ENCODE results near the gene EBP. TPM values are rescaled to one million over a fixed set of nuclear protein-coding genes. Genes with fewer than 3 reads are reported as not detected.
"Not testable (repeated sequence)": the region's sequence is repeated elsewhere in the genome, so short reads cannot be mapped to it uniquely, and the experiment has no call there.

EBP gene
- total RNA-seq, 1 experiment from 2014 or later = 39.8 TPM

- no peak for DNase-seq (ENCODE audit: extremely low read depth, low read depth)
Measured at GRCh38 chrX:48492293-48492910, 29.2 kb upstream of the EBP start.

DNA sequence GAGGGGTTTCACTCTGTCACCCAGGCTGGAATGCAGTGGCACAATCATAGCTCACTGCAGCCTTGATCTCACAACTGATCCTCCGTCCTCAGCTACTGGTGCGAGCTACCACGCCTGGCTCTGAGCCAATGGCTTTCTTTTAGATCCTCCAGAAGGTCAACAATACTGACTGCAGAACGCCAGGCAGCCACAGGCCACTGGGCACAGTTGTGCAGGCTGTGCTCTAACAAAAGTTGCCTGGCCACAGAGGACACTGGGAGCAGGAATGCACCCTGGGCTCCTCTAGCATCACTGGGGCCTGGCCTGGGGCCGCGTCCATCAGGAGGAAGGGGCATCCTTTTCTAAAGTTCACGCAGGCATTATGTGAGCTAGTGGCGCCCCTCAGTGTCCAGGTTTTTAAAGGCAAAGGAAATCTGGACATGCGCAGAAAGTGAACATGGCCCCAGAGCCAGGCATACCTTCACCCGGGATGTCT is 27.7 kb upstream of the EBP start:
- peak; percentile 38 for DNase-seq (ENCODE audit: extremely low read depth, low read depth)

GRCh38 chrX:48496660-48497059 is 24.9 kb upstream of the EBP start:
- DNase-seq (ENCODE audit: extremely low read depth, low read depth) = no peak

DNA sequence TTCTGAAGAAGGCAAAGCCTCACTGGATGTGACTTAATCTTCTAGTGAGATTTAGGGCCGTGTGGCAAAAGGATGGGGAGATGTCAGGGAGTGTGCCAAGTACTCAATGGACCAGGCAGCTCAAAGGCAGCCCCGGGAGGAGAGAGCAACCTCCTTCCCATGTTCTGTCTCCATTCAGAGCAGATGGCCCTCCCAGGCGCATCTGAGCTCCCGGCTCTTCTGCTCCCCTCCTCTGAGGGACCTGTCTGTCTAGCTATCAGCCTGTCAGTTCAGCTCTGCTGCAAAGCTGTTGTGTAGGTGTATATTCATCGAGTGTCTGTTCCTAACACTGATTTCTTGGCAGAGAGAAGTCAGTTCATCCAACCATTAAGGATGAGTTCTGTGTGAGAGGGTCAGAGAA is 23.7 kb upstream of the EBP start:
- DNase-seq (ENCODE audit: extremely low read depth, low read depth) = no peak

DNA sequence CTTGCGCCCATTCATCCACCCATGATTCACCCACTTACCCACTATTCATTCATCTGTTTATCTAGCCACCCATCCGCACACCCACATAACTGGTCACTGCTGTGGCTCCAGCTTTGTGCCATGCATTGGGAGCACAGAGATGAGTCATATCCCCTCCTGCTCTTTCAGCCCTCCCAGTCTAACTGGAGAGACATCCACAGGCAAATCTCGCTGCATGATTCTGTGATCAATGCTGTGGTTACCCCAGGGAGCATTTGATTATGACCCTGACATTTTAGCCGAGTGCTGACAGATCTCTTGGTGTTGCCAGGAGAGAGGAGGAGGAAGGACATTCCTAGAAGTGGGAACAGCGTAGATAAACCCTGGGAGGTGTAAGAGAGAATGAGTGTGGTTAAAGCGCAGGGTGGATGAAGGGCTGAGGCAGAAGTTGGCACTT is 23.2 kb upstream of the EBP start:
- DNase-seq (ENCODE audit: extremely low read depth, low read depth) = no peak

DNA sequence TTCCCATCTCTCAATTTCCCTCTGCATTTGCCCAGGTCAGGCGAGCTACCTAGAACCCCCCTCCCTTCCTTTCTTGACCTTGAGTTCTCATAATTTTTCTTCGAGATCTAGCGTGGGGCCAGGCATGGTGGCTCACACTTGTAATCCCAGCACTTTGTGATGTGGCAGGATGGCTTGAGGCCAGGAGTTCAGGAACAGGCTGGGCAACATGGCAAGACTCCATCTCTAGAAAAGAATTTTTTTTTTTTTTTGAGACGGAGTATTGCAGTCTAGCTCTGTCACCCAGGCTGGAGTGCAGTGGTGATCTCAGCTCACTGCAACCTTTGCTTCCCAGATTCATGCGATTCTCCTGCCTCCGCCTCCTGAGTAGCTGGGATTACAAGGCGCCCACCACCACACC is 17.3 kb upstream of the EBP start:
- DNase-seq (ENCODE audit: extremely low read depth, low read depth) = no peak

GRCh38 chrX:48505481-48505880 is 16.1 kb upstream of the EBP start:
- no peak for DNase-seq (ENCODE audit: extremely low read depth, low read depth)

GRCh38 chrX:48507246-48507645 is 14.4 kb upstream of the EBP start:
- no peak for DNase-seq (ENCODE audit: extremely low read depth, low read depth)

- DNase-seq (ENCODE audit: extremely low read depth, low read depth) = peak; percentile 59
Measured at GRCh38 chrX:48508400-48509244, 13.0 kb upstream of the EBP start, which contains the start of gene PORCN. PORCN (plus strand) TSS chrX:48508992; CDS start chrX:48509821, 829 bp downstream.

DNA sequence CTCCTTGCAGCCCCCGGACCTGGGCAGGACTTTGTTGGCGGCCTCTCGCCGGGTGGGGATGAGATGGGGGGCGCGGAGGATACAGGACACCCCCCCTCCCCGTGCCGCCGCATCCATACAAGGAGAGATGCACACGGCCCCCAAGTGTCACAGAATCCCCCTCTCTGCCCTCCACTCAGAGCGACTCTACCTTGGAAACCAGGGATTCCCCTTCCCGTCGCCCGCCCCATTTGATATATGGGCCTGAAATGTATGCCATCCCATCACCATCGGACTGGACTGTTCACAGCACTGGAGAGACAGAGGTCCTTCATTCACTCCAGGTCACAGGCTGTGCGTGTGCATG is 12.4 kb upstream of the EBP start:
- no peak for DNase-seq (ENCODE audit: extremely low read depth, low read depth)

GRCh38 chrX:48509619-48510018 is 12.0 kb upstream of the EBP start:
- DNase-seq (ENCODE audit: extremely low read depth, low read depth) = no peak

- DNase-seq (ENCODE audit: extremely low read depth, low read depth) = no peak
Measured at GRCh38 chrX:48511560-48511959, 10.0 kb upstream of the EBP start.

- no peak for DNase-seq (ENCODE audit: extremely low read depth, low read depth)
Measured at GRCh38 chrX:48512371-48512935, 9.2 kb upstream of the EBP start.

DNA sequence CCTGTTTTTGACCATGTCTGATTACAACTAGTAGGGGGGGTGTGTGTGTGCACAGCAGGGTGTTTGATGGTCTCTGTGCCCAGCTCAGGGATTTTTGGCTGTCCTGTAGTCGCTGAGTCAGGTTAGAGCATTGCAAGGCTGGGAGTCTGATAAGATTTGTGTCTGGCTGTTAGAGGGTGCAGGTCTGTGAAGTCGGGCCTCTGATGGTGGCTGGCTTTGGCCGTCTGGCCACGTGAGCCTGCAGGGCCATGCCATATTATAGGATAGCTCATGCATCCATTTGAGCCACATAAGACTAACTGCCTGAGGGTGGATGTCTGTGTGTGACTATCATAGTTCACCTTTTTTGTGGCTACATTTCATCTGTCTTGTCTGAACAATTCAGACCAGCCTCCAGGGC is 7.9 kb upstream of the EBP start:
- DNase-seq (ENCODE audit: extremely low read depth, low read depth) = no peak

DNA sequence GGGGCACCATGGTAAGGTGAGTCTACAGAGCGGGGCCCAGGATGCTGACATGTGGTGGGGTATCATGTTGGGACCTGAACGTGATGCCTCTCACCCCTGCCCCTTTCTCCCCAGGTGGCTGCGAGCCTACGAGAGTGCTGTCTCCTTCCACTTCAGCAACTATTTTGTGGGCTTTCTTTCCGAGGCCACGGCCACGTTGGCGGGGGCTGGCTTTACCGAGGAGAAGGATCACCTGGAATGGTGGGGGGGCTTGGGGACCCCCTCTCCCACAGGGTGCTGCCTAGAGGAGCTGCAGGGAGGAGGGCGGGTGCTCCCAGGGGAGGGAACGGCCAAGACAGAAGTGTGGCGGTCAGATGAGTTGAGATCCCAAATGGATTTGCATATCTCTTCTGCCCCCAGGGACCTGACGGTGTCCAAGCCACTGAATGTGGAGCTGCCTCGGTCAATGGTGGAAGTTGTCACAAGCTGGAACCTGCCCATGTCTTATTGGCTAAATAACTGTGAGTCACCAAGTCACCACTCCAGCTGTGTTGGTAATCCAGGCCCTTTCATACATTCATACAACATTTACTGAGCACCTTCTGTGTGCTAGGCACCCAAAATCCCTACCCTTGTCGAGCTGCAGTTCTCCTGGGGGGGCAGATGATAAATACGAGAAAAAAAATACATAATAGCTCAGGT is 7.3 kb upstream of the EBP start:
- DNase-seq (ENCODE audit: extremely low read depth, low read depth) = no peak

GRCh38 chrX:48514868-48515460 is 6.6 kb upstream of the EBP start:
- no peak for DNase-seq (ENCODE audit: extremely low read depth, low read depth)

DNA sequence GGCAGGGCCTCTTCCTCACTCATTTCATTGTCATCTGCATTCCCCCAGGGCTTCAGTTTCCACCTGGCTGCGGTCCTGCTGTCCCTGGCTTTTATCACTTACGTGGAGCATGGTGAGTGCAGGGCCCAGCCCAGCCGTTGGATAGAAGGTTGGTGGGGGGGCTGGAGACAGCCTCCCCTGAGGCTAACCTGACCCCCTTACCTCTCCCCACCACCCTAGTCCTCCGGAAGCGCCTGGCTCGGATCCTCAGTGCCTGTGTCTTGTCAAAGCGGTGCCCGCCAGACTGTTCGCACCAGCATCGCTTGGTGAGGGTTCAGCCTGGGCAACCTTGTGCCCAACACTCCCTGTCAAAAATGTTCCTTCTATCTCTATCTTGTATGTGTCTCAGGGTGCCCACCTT is 5.8 kb upstream of the EBP start:
- DNase-seq (ENCODE audit: extremely low read depth, low read depth) = no peak

GRCh38 chrX:48516285-48516684 is 5.3 kb upstream of the EBP start:
- no peak for DNase-seq (ENCODE audit: extremely low read depth, low read depth)

DNA sequence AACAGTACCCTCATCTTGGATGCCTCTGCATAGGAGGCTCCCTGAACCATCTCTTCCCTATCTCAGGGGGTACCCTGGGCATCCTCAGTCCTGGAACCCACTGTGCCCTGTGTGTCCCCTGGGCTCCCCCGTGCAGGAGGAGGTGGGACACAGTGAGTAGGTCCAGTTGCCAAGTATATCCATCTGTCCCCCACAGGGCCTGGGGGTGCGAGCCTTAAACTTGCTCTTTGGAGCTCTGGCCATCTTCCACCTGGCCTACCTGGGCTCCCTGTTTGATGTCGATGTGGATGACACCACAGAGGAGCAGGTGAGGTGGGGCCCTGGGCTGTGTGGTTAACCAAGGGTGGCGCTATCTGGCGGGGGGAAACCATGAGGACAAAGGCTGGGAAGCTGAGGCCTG is 4.6 kb upstream of the EBP start:
- no peak for DNase-seq (ENCODE audit: extremely low read depth, low read depth)

- not testable (repeated sequence) for DNase-seq (ENCODE audit: extremely low read depth, low read depth)
Measured at GRCh38 chrX:48519481-48519880, 2.1 kb upstream of the EBP start.

DNA sequence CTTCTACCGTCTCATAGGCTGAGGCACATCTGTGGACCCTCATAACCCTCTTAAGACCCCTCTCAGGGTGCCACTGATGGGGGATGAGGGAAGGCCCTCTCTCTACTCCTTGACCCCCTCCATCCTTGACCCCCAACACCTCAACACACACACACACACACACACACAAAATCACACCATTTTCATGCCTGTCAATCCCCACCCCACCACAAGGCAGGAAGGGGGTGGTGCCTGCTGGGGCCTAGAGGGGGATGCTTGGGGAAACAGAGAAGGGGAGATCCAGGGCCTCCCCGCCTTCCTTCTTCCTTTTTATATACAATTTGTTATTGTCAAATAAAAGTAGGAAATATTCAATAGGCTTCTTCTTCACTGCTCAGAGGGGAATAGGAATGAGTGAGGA is 1.2 kb upstream of the EBP start:
- DNase-seq (ENCODE audit: extremely low read depth, low read depth) = no peak
